ENCODE data around the gene BPTF. TPM values are rescaled to one million over a fixed set of nuclear protein-coding genes. Genes with fewer than 3 reads are reported as not detected.
A peak's percentile ranks its signal among the peaks of the same experiment; 100 is the strongest.

Gene BPTF
- total and polyA plus RNA-seq, 2 of the 8 experiments (the other 6 are each of a cell fraction or from before 2014, with no cell fraction given), result 107 to 228 TPM

- no peaks in the 10 kb centered on the region for H3K9me3 ChIP-seq (ENCODE audit: insufficient read depth in 2 of 2, low read depth in 1 of 2, low read length in 1 of 2)
- H2AK5ac ChIP-seq (ENCODE audit: low read depth, low read length), result no peak overlapping the region
- no peak overlapping the region for H3K27ac ChIP-seq (ENCODE audit: low read depth, low read length)
- H2BK12ac ChIP-seq (ENCODE audit: low read depth, low read length), result peak overlapping the region; percentile 88
- H3K18ac ChIP-seq (ENCODE audit: extremely low read depth, low read length), result 0 out of 2 replicates have a peak overlapping the region, but pooled peaks have one; percentile 36
- no peaks in the 10 kb centered on the region for H3K27me3 ChIP-seq (replicated peaks in 1 of 4; ENCODE audit: control insufficient read depth in 3 of 4, extremely low read depth in 1 of 4, insufficient read depth in 3 of 4, low read length in 3 of 4)
- peak overlapping the region in 1 of 2 experiments; percentile 38; a peak in 1 of 4 replicates for H3K4me2 ChIP-seq (ENCODE audit: insufficient read depth in 1 of 2, low read depth in 2 of 2, low read length in 2 of 2)
- H4K8ac ChIP-seq (ENCODE audit: extremely low read depth, insufficient read depth, low read length), result peak overlapping the region; percentile 94; the same call in 1 of the 2 replicates
- H3K4ac ChIP-seq (replicated peaks; ENCODE audit: insufficient read length, low read depth, low read length), result no peak overlapping the region
- H2BK20ac ChIP-seq (ENCODE audit: low read length), result peak overlapping the region; percentile 13
- H2BK15ac ChIP-seq (ENCODE audit: low read length), result peak overlapping the region; percentile 24; the same call in 1 of the 2 replicates
- TF ChIP-seq ZNF274 (IDR thresholded peaks at IDR 0.05; ENCODE audit: borderline replicate concordance, extremely low read depth, low read length) (no peak), YY1 (IDR thresholded peaks at IDR 0.05; ENCODE audit: low read depth, low read length) (no peak), MAFK (IDR thresholded peaks at IDR 0.05; ENCODE audit: low read depth, low read length) (no peak), RAD21 (IDR thresholded peaks at IDR 0.05 in 1 of 2, conservative IDR thresholded peaks at IDR 0.05 in 1 of 2; ENCODE audit: low read depth in 2 of 2, low read length in 2 of 2) (peak; percentile 75 to 82), BRCA1 (IDR thresholded peaks at IDR 0.05; ENCODE audit: low read depth, low read length) (no peak), TEAD4 (IDR thresholded peaks at IDR 0.05; ENCODE audit: low read depth, low read length) (no peak)
- TF ChIP-seq, protein P1, sequence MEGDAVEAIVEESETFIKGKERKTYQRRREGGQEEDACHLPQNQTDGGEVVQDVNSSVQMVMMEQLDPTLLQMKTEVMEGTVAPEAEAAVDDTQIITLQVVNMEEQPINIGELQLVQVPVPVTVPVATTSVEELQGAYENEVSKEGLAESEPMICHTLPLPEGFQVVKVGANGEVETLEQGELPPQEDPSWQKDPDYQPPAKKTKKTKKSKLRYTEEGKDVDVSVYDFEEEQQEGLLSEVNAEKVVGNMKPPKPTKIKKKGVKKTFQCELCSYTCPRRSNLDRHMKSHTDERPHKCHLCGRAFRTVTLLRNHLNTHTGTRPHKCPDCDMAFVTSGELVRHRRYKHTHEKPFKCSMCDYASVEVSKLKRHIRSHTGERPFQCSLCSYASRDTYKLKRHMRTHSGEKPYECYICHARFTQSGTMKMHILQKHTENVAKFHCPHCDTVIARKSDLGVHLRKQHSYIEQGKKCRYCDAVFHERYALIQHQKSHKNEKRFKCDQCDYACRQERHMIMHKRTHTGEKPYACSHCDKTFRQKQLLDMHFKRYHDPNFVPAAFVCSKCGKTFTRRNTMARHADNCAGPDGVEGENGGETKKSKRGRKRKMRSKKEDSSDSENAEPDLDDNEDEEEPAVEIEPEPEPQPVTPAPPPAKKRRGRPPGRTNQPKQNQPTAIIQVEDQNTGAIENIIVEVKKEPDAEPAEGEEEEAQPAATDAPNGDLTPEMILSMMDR (IDR thresholded peaks at IDR 0.05; ENCODE audit: control extremely low read depth in 1 of 3, insufficient read depth in 1 of 3, low read depth in 1 of 3, low read length in 3 of 3), result peak; percentile 68 to 85 (median 80)
- H3K23me2 ChIP-seq (ENCODE audit: low read depth, low read length), result no peaks in the 10 kb centered on the region
- no peak overlapping the region for H3K4me3 ChIP-seq (ENCODE audit: extremely low read depth in 1 of 4, insufficient read depth in 2 of 4, low read depth in 3 of 4, low read length in 4 of 4)
- no peak for FAIRE-seq
- no peaks in the 10 kb centered on the region for H3K36me3 ChIP-seq (ENCODE audit: control insufficient read depth in 2 of 4, insufficient read depth in 4 of 4, low read length in 3 of 4)
- H2BK5ac ChIP-seq (ENCODE audit: low read depth, low read length), result peak overlapping the region; percentile 92; the same call in 1 of the 2 replicates
- peak overlapping the region; percentile 94 for H2AFZ ChIP-seq (ENCODE audit: low read length)
- DNase-seq (ENCODE audit: low read depth in 1 of 2, low spot score in 2 of 2), result peak; percentile 34 to 84
- ChIA-PET POLR2A (ENCODE audit: partially characterized antibody) (interaction anchor here (0.7 to 1.4 kb wide), 2 partner anchors 61 to 82 kb away, joined by 3 to 4 read pairs; no protein-coding TSS in a partner anchor), CTCF (ENCODE audit: partially characterized antibody) (interaction anchor here (0.7 to 2.1 kb wide), 16 partner anchors 10 to 174 kb away, joined by 3 to 8 read pairs (median 4); no protein-coding TSS in a partner anchor)
- no peak overlapping the region for H4K91ac ChIP-seq (replicated peaks; ENCODE audit: insufficient read length, low read length)
- no peak overlapping the region for H3K56ac ChIP-seq (replicated peaks; ENCODE audit: insufficient read length, low read depth, low read length)
- H4K5ac ChIP-seq (ENCODE audit: insufficient read length, low read depth, low read length), result peak overlapping the region; percentile 14
- no peaks in the 10 kb centered on the region for H4K20me1 ChIP-seq (replicated peaks in 1 of 2; ENCODE audit: control insufficient read depth in 1 of 2, insufficient read depth in 2 of 2, low read length in 2 of 2)
- H3K9ac ChIP-seq (replicated peaks in 1 of 4; ENCODE audit: extremely low read depth in 1 of 4, low read depth in 3 of 4, low read length in 3 of 4), result no peak overlapping the region
- H2BK120ac ChIP-seq (replicated peaks; ENCODE audit: low read depth, low read length), result no peak overlapping the region
- H3K79me1 ChIP-seq (ENCODE audit: low read depth, low read length), result no peaks in the 10 kb centered on the region
- no peak overlapping the region for H3K23ac ChIP-seq (ENCODE audit: insufficient read length)
- H3K79me2 ChIP-seq (ENCODE audit: control insufficient read depth in 1 of 2, insufficient read depth in 2 of 2, low read length in 2 of 2), result no peaks in the 10 kb centered on the region
- 43% methylated on average over 13 of the region's 13 CpGs; no CpG with 5 or more reads in 1 of the 2 experiments for WGBS, 2 experiments (ENCODE audit: extremely low coverage in 1 of 2, insufficient coverage in 1 of 2, insufficient read length in 1 of 2, insufficient replicate concordance in 2 of 2, low coverage in 1 of 2, low lambda C conversion rate in 2 of 2, missing lambda C conversion rate in 1 of 2)
- H3K14ac ChIP-seq (ENCODE audit: insufficient read length), result no peak overlapping the region
- peaks cover 0 to 2% (median 1%) of the 10 kb centered on the region in 4 experiments; a peak in 1 of 7 replicates for H3K4me1 ChIP-seq (replicated peaks in 1 of 4; ENCODE audit: control insufficient read depth in 3 of 4, insufficient read depth in 4 of 4, low read length in 3 of 4)
Observed at GRCh38 chr17:67779098-67779672, 46.1 kb upstream of the BPTF start.
